GM19468 (cell line): ENCODE measurements around the gene NDST4.
"Not testable (repeated sequence)": the region's sequence is repeated elsewhere in the genome, so short reads cannot be mapped to it uniquely, and the experiment has no call there.

ENCODE experiments used
- ATAC-seq: cut with Tn5 transposase; IDR thresholded peaks from one replicate; pipeline ENCODE4 v1.9.1; 2021; ENCODE audit warnings: mild to moderate bottlenecking, moderate library complexity, moderate number of reproducible peaks; ENCODE audit not compliant: unreplicated experiment; ENCODE audit errors: extremely low read depth

NDST4 gene

DNA sequence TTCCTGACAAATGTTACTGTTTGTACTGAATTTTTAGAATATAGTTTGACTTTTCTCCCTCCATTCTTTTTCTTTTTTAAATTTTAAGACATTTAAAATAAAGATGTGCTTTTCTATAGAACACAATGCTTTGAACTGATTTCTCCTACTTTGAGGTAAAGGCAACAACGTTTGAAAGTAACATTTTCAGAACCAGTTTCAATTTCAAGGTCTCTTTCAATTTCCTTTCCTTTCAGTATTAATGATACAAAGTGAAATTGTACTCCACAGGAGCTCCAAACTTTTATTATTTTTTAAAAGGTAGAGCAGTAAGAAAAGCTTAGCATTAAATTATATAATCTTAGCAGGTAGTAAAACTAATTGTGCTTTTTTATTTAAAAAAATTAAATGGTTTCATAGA is 54.9 kb downstream of the NDST4 start:
- no peak for ATAC-seq

DNA sequence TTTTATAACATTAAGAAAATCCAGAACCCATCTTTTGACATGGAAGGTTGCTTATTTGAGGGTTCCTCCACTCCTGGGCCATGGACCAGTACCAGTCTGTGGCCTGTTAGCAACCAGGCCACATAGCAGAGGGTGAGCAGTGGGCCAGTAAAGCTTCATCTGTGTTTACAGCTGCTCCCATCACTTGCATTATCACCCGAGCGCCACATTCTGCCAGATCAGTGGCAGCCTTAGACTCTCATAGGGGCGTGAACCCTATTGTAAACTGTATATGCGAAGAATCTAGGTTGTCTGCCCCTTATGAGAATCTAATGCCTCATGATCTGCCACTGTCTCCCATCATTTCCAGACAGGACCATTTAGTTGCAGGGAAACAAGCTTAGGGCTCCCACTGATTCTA is 58.6 kb downstream of the NDST4 start:
- no peak for ATAC-seq

DNA sequence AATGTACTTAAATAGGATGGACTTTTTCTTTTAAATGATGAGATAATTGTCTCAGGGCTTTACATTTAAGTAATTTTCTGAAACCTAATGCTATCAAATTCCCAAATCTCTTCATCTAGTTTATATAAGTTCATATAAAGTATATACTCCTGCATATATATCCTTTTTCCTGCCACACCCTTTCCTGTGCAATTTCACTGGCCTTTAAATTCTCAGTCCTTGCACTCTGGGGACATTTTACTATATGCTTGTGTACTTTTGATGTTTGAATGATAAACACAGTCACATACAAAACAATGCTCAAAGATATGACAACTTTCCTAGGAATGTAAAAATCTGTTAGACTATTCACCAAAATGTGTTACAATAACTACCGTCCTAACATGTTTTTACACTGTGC is 60.1 kb downstream of the NDST4 start:
- no peak for ATAC-seq

DNA sequence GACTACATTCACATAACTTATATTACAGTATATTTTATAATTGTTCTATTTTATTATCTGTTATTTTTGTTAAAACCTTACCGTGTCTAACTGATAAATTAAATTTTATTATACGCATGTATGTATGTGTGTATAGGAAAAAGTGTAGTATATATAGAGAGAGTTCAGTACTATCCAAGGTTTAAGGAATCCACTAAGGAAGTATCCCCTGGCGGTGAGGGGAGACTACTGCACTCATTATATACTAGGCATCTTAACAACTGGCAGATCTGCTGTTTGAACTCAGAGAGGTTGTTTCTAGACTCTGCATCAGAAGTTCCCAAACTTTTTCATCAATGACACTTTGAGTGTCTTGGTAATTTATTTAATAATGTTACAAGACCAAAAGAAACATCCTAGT is 70.9 kb downstream of the NDST4 start:
- ATAC-seq = no peak

DNA sequence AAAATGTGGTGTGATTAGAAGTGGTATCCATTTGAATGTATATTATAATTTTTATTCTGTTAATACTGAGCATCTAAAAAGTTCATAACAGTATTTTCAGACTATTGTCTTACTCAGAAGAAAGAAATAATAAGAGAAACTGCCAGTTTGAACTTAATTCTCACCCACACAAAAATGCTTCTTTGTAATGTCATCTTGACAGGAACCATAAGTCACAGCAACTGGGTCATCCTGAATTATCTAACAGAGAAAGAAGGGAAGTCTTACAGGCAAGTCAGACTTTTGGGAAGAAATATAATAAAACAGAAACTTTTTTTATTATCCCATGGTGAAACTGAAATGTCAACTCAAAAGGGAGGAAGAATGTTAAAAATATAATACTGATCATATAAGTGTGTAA is 83.1 kb downstream of the NDST4 start:
- no peak for ATAC-seq

DNA sequence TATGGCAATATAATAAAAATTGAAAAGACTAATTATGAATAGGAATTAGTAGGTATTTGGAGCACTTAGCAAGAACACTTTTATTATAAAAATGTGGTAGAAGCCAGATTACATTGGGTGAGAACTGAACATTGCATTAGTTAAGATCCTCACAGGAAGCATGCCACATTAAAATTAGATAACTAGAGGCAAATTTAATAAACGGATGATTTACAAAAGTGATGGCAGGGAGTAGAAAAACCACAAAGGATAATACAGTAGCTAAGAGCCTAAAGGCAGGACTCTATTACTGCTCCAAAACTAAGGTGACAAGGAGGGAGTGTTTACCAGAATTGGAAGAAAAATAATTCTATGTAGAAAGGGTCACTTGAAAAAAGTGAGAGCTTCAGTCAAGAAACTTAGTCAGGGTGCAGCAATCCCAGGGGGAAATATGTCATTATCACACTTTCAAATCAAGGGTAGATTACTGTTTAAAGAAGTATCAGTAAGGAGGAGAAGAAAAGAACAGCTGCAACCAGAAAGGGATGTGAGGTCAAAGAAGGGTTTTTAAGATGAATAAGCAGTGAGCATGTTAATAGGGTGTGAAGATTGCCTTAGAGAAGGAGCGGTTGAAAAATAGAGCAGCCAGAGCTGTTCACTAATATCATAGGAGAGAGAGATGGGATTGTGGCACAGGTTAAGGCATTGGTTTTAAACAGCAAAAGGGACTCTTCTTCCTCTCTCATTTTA is 84.6 kb downstream of the NDST4 start:
- ATAC-seq = no peak

DNA sequence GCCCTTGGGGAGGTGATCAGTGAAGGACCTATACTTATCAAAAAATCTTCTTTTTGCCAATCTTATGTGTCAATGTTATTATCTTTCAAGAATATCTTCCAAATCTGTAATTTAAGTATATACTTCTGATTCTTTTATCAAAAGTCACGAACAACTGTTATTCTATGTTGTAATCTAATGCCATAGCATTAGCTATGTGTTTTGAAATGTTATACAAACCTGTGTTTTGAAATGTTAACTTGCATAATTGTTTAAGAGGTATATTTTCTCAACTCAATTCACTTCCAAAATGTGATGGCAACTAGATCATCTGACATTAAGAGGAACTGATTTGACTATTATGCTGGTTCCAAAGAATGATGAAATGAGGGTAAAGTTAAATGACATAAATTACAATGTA is 113.5 kb downstream of the NDST4 start:
- ATAC-seq = no peak

DNA sequence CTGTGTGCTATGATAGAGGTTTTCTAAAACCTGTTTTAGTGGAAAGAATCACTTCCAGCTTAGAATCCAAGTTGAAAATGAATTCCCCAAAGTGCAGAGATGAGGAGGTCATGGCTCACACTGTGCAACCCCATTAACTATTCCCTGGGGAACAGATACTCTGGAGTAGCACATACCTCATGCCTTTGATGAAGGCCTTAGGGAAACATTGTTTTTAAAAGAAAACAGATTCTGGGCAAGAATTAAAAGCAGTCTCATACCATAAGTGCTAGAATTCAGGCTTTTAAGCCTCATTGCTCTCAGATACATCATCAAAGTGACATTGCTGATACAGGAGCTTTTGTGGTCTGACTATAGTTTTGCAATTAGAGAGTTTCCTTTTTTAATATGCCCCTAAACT is 115.1 kb downstream of the NDST4 start:
- no peak for ATAC-seq

DNA sequence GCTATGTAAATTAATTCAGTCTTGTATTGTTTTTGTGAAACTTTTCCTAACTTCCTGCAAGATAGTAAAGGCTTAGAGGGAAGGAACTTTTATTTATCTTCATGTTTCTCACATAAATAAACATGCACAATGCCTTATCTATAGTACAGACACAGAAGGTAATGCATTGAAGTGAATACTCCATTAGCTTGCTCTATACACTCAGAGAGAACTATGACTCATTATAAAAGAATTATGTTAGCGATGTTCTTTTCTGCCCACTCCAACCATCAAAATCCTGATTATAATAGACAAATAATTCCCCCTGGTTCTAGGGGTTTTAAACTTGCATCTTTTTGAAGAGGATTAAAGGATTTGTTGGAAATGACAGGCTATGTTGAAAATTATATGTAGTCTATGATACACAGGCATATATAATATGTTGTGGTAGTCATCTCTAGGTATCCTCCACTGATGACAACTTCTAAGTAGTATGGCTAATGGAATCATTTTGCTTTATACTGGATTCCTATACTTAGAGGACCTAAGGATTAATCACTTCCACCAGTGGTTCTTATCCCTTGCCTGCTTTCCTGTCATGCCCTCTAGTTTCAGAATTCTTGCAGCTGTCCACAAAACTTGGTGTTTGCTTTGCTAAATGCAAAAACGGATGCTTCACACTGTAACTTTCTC is 115.7 kb downstream of the NDST4 start:
- no peak for ATAC-seq

DNA sequence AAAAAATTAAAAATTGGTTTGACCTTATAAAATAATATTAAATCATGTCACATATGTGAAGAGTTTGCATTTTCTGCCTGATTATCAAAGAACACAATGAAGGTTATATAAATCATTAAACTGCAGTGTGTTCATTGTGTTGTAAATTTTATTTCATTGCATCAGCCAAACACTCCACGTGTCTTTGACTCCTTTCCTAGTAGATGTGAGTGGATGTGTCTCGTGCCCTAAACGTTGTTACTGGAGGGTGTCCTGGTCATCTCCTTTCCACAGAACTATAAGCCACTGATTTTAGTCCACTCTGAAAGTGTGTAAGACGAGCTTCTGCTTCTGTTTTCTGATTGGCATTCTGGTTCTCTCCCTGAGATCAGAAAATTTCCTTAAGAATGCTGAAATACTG is 127.3 kb downstream of the NDST4 start:
- no peak for ATAC-seq

DNA sequence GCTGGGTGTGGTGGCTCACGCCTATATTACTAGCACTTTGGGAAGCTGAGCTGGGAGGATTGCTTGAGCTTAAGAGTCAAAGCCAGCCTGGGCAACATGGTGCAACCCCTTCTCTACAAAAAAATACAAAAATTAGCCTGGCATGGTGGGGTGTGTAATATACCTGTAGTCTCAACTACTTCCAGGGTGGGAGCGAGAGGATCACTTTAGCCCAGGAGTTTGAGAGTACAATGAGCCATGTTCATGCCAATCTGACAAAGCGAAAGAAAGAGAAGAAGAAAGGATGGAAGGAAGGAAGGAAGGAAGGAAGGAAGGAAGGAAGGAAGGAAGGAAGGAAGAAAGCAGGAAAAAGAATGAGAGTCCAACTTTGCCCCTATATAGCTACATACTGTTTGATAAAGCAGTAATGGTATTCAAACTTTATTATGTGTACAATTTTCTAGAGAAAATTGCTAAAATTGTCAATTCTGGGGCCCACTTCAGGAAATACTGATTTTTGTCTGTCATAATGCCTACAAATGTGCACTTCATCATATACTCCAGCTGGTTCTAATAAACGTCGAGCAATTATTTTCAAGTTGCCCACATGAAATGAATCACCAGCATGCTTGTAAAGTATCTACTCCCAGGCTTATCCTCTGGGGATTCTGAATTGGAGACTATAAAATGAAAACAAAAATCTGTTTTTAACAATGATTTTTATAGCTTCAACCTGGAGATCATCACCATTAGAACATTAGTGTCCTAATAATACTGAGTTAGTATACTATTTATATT is 132.3 kb downstream of the NDST4 start:
- no peak for ATAC-seq

DNA sequence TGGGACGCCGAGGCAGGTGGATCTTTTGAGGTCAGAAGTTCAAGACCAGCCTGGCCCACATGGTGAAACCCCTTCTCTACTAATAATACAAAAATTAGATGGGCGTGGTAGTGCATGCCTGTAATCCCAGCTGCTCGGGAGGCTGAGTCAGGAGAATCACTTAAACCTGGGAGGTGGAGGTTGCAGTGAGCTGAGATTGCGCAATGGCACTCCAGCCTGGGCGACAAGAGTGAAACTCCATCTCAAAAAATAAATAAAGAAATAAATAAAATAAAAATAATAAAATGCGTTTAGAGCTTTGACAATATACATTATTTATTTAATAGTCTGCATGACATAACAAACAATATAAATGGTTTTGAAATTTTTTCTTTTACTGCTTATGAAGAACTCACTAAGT is 133.0 kb downstream of the NDST4 start:
- not testable (repeated sequence) for ATAC-seq

DNA sequence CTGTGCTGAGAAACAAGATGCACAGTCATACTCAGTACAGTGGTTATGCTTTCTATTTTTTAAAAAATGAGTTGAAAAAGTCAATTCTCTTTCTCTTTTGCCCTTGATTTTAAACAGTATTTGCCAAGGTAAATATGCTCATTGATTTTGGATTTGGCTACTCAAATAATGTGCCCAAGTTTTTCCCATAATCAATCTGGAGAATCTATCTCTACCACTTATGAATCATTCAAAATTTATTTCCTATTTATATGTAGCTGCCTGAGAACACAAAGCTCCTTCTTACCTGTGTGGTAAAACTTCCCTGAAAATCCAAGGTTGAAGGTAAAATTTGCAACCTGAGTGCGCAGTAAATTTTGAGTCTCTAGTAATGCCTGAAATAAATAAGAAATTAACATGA is 136.5 kb downstream of the NDST4 start:
- no peak for ATAC-seq

DNA sequence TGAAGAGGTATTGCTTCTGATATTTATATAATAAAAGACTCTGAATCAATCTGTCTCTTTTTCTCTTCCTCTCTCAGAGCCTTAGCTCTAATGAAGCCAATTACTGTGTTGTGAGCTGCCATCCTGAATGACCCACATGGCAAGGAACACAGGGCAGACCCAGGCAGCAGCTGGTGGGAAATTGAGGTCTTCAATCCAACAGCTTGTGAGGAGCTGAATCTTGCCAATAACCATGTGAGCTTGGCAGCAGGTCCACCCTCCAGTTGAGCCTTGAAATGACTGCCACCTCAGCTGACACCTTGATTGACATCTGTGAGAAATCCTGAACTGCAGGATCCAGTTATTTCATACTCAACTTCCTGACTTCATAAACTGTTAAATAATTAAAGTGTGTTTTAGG is 149.4 kb downstream of the NDST4 start:
- no peak for ATAC-seq

DNA sequence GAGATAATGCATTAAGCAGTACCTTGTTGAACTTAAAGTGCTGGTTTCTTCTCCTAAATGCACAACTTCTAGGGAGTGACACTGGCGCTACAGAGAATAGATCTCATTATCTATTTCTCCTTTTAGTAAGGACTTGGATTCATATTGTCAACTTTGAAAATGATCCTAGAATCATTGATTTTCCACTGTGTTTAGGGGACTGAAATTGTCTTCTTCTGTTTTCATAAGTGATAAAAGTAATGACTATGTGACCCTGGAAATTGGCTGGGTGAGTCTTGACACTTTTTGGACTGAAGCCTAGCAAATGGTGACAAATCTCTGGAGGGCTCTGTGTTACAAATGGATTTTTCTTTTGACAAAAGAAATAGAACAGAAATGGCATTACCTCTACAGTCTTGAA is 167.8 kb downstream of the NDST4 start:
- no peak for ATAC-seq

DNA sequence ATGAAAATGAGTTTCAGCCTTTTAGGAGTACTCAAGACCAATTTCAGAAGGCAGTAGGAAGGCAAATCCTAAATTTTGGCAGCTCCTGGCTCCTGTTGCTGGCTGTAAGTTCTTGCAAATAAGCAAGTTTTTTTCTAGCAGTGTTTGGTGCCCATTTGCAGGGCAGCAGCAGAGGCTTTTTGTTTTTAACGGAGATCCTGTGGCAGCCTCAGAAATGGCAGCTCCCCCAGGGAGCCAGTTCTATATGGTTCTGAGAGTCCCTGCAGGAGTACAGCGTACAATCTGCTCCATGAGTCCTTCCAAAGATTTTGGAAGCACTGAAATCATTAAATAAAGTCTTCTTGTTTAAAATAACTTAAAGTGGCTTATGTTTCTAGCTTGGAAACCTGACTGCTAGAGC is 171.9 kb downstream of the NDST4 start:
- ATAC-seq = no peak

DNA sequence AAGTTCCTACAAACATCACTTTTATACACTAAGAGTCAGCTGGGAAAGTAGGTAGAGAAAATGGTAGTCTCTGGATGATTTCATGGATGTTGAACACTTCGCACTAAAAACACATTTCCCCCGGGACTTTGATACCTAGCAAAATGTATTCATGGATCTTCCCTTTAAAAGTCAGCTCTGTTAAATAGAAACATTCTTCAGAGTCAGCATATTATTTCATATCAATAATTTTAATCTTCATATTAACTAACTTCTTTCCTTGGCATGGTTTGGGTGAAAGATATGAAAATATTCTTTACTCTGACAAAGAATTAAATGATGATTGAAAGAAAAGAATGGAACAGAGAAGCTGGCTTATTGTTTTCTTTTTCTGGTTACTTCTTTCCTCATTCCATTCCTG is 185.5 kb downstream of the NDST4 start:
- no peak for ATAC-seq

DNA sequence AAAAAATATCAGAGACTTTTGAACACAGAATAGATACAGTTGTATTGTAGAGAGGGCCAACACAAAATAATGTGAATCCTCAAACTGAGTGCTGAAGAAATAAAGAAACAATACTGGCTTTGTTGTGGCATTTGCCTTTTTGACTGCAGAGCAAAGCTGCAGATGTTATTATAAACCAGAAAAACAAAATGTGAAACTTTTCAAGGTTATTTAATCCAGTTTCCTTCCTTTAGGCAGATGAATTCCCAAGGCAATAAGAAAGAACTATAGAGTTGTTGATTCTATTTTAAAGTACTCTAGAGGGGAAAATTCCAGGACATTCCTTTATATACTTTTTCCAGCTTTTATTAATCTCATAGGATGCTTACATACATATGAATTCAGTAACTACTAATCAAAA is 186.8 kb downstream of the NDST4 start:
- ATAC-seq = no peak

DNA sequence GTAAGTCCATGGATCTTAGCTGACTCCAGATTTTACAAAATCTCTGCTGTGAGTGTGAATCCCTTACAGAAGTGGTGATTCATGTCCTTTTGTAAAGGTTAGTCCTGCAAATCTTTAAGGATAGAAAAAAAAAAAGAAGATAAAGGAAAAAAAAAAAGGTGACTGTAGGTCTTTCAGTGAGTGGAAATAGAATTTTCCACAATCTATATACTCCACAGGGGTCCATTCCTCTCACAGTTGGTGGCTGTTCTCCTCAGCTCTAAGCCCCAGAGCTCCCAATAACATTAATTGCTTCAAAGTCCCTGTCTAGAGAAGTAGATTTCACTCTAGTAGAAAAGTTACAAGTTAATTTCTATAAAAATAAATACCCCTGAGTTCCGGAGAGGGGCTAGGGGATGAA is 189.1 kb downstream of the NDST4 start:
- ATAC-seq = no peak

DNA sequence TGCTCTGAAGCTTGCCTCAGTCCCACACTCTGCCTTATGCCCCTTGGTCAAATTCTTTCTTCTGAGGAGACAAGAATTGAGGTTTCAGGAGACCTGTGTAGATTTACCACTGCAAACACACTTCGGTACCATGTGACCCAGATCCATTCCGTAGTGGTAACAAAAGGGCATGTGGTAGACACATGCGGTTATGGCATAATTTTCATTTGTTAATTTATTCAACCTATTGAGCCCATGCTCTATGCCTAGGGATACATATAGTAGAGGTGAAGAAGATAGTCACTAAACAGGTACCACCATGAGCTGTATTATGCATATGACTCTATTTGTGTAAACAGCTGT is 190.9 kb downstream of the NDST4 start:
- ATAC-seq = no peak

DNA sequence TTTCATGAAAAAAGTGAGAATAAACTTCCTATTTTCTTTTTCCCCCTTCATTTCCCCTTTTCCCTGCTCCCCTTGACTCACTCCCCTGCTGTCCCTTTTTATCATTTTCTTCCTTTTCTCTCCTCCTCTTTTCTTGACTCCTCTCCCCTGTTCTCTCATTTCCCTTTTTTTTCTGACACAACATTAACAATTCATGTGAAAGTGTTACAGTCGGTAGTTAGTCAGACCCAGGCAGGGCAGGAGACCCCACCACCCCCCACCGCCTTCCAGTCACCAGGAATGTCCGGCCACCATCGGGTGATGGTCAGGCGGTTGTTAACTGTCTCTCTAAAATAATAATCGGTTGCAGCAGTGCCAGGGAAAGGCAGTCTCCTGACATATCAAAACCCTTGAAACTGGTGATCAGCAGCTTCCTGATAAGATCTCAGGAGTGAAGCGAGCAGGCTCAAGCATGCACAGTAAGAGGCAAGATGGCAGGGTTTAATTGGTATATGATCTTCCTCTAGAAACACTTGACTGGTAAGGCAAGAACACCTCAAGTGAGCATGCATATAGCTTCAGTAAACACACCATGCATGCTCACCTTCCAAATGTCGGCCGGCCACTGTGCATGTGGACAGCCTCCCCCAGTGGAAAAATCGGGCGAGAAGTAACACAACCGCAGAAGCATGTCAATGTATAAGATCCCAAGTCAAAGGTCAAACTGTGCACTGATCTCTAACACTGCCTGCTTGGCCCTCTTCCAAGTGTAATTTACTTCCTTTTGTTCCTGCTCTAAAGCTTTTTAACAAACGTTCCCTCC is 191.4 kb downstream of the NDST4 start:
- no peak for ATAC-seq
